ENCODE data around the gene WWOX.
"Not testable (repeated sequence)": the region's sequence is repeated elsewhere in the genome, so short reads cannot be mapped to it uniquely, and the experiment has no call there.

The WWOX gene

GRCh38 chr16:78506367-78507193, 407.1 kb downstream of the WWOX start:
- DNase-seq (ENCODE audit: extremely low read depth, low read depth): no peak
- TF ChIP-seq, protein P1, sequence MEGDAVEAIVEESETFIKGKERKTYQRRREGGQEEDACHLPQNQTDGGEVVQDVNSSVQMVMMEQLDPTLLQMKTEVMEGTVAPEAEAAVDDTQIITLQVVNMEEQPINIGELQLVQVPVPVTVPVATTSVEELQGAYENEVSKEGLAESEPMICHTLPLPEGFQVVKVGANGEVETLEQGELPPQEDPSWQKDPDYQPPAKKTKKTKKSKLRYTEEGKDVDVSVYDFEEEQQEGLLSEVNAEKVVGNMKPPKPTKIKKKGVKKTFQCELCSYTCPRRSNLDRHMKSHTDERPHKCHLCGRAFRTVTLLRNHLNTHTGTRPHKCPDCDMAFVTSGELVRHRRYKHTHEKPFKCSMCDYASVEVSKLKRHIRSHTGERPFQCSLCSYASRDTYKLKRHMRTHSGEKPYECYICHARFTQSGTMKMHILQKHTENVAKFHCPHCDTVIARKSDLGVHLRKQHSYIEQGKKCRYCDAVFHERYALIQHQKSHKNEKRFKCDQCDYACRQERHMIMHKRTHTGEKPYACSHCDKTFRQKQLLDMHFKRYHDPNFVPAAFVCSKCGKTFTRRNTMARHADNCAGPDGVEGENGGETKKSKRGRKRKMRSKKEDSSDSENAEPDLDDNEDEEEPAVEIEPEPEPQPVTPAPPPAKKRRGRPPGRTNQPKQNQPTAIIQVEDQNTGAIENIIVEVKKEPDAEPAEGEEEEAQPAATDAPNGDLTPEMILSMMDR (IDR thresholded peaks at IDR 0.05; ENCODE audit: low read depth, low read length): no peak

DNA sequence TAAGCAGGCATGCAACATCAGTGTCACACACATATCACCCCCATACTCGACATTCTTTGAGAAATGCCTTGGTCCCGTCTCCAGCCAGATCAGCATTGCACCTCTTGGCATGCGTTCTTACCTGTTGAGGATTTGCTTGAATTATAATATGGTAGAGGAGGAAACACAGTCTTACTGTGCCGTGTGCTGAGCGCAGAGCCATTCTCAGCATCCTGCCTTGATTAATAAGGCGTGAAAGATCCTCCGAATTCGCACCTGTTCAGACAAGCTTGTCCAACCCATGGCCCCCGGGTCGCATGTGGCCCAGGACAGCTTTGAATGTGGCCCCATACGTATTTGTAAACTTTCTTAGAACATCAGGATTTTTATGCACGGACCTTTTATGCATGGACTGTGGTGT, 408.1 kb downstream of the WWOX start:
- TF ChIP-seq, protein P1 (IDR thresholded peaks at IDR 0.05; ENCODE audit: low read depth, low read length): no peak

DNA sequence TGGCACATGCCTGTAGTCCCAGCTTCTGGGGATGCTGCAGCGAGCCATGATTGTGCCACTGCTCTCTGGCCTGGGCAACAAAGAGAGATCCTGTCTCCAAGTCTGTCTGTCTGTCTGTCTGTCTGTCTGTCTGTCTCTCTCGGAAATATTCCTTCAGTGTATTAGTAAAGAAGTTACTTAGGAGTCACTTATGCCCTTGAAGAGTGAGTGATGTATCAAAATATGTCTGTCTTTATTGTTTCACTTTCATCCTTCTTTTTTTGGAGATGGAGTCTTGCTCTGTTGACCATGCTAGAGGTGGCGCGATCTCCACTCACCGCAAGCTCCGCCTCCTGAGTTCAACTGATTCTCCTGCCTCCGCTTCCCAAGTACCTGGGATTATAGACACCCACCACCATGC, 410.5 kb downstream of the WWOX start:
- no peak for DNase-seq (ENCODE audit: extremely low read depth, low read depth)
- TF ChIP-seq, protein P1 (IDR thresholded peaks at IDR 0.05; ENCODE audit: low read depth, low read length): no peak

More for the DNA sequence above, 408.1 kb downstream of the WWOX start:
- no peak for DNase-seq (ENCODE audit: extremely low read depth, low read depth)

DNA sequence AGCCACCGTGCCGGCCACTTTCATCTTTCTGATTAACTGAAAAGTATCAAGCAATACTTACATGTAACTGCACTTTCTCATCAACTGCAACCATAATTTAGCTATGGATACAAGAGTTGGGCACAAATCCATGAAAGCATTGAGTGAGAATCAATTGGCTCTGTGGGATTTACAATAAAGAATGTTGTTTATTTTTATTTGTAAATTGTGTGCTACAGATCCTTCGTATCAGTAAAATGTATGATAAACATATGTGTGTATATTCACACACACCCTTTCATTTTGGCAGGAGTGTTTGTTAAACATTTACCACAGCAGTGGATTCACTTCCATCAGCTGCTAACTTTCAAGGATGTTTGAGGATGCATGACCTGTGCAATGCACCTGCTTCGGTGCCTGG, 411.0 kb downstream of the WWOX start:
- TF ChIP-seq, protein P1 (IDR thresholded peaks at IDR 0.05; ENCODE audit: low read depth, low read length): no peak

GRCh38 chr16:78513838-78514237, 414.4 kb downstream of the WWOX start:
- DNase-seq (ENCODE audit: extremely low read depth, low read depth): no peak
- TF ChIP-seq, protein P1 (IDR thresholded peaks at IDR 0.05; ENCODE audit: low read depth, low read length): no peak

More for the DNA sequence above, 411.0 kb downstream of the WWOX start:
- no peak for DNase-seq (ENCODE audit: extremely low read depth, low read depth)

DNA sequence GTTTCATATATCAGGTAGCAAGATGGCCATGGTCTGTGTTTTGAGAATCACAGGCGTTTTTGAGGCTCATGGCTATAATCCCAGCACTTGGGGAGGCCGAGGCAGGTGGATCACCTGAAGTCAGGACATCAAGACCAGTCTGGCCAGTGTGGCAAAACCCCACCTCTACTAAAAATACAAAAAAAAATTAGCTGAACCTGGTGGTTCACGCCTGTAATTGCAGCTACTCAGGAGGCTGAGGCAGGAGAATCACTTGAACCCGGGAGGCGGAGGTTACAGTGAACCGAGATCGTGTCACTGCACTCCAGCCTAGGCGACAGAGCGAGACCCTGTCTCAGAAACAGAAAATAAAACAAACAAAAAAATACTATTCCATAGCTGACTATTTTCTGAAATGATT, 415.4 kb downstream of the WWOX start:
- DNase-seq (ENCODE audit: extremely low read depth, low read depth): not testable (repeated sequence)

GRCh38 chr16:78515421-78515820, 416.0 kb downstream of the WWOX start:
- TF ChIP-seq, protein P1 (IDR thresholded peaks at IDR 0.05; ENCODE audit: low read depth, low read length): no peak
- DNase-seq (ENCODE audit: extremely low read depth, low read depth): no peak
